Prostate gland (tissue), 2 donors: ENCODE measurements around the gene CLSTN1.

Source experiments
- CTCF ChIP-seq, 4 experiments: fragments of 200-600 bp in 2 of 4; fragments of 450-650 bp in 2 of 4; sonication (generic) in 2 of 4; IDR thresholded peaks; 1 replicate in 3 of 4; 2 replicates in 1 of 4; pipeline ENCODE4 v1.5.1; 2016 to 2019; ENCODE audit warnings: antibody characterized with exemption in 4 of 4, mild to moderate bottlenecking in 2 of 4, moderate library complexity in 2 of 4
- POLR2A ChIP-seq: fragments of 450-650 bp; IDR thresholded peaks from one replicate; pipeline ENCODE4 v1.6.1; 2016; ENCODE audit warnings: antibody characterized with exemption, mild to moderate bottlenecking

DNA sequence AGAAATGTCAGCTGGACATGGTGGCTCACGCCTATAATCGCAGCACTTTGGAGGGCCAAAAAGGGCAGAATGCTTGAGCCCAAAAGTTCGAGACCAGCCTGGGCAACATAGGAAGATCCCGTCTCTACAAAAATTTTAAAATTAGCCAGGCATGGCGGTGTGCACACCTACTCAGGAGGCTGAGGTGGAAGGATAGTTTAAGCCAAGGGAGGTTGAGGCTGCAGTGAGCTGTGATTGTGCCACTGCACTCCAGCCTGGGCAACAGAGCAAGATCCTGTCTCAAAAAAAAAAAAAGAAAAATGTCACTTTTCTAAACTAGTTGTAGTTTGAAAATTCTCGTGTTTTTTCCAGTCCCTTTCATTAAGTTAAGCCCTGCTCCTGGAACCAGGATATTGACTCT is 9.1 kb downstream of the CLSTN1 start:
- TF ChIP-seq CTCF (IDR thresholded peaks at IDR 0.05) (no peak), POLR2A (no peak)
